SU-DHL-6 (cell line): ENCODE results near the gene MSX2.

Source experiments
- H2AFZ ChIP-seq: fragments of 200-600 bp; sonication (generic); 2 replicates; pipeline ENCODE4 v1.6.1; 2014; ENCODE audit warnings: low read depth, mild to moderate bottlenecking, moderate library complexity, mixed read lengths, antibody characterized with exemption, low read length; ENCODE audit not compliant: severe bottlenecking
- H3F3A ChIP-seq: fragments of 200-600 bp; shearing (Covaris generic); 2 replicates; pipeline ENCODE4 v1.6.0; 2016; ENCODE audit warnings: antibody characterized with exemption, mild to moderate bottlenecking; ENCODE audit not compliant: insufficient read depth
- H3K27ac ChIP-seq: fragments of 200-600 bp; sonication (generic); 2 replicates; pipeline ENCODE4 v1.5.1; 2016; ENCODE audit warnings: low read depth, mild to moderate bottlenecking, low read length, moderate library complexity, mixed read lengths
- H3K27me3 ChIP-seq: fragments of 200-600 bp; sonication (generic), shearing (Covaris generic); 2 replicates; pipeline ENCODE4 v1.6.0; 2014; ENCODE audit warnings: mild to moderate bottlenecking, low read length
- H3K36me3 ChIP-seq: fragments of 200-600 bp; sonication (generic); 2 replicates; pipeline ENCODE4 v1.6.1; 2014; ENCODE audit warnings: mild to moderate bottlenecking, low read length, mixed read lengths
- H3K4me2 ChIP-seq: fragments of 300-600, 200-600 bp; shearing (Covaris generic), sonication (generic); 2 replicates; pipeline ENCODE4 v1.6.0; 2014; ENCODE audit warnings: low read length, low read depth, mild to moderate bottlenecking; ENCODE audit not compliant: poor library complexity, severe bottlenecking
- H3K4me3 ChIP-seq: fragments of 200-600 bp; sonication (generic); 2 replicates; pipeline ENCODE4 v1.5.1; 2014; ENCODE audit warnings: antibody characterized with exemption, low read length, mild to moderate bottlenecking, mixed read lengths; ENCODE audit not compliant: insufficient read depth, poor library complexity, severe bottlenecking
- H3K79me2 ChIP-seq: fragments of 200-600 bp; sonication (generic); 2 replicates; pipeline ENCODE4 v1.6.1; 2014; ENCODE audit warnings: mild to moderate bottlenecking, low read length, moderate library complexity; ENCODE audit not compliant: insufficient read depth
- H3K9ac ChIP-seq: fragments of 200-600 bp; sonication (generic); 2 replicates; pipeline ENCODE4 v1.7.0; 2014; ENCODE audit warnings: mild to moderate bottlenecking, low read length
- H3K9me2 ChIP-seq: fragments of 200-600 bp; sonication (generic); replicated peaks from 2 replicates; pipeline ENCODE4 v1.6.1; 2014; ENCODE audit warnings: low read length; ENCODE audit not compliant: insufficient read depth
- H3K9me3 ChIP-seq: fragments of 200-600 bp; sonication (generic); 2 replicates; pipeline ENCODE4 v1.6.1; 2014; ENCODE audit warnings: low read length, mixed read lengths; ENCODE audit not compliant: insufficient read depth
- H4K20me1 ChIP-seq: fragments of 200-600 bp; sonication (generic); 2 replicates; pipeline ENCODE4 v1.6.1; 2014; ENCODE audit warnings: low read depth, mild to moderate bottlenecking, antibody characterized with exemption, low read length, moderate library complexity, mixed read lengths
- CTCF ChIP-seq: fragments of 200-600 bp; sonication (generic); IDR thresholded peaks from one replicate; pipeline ENCODE4 v1.5.1; 2017; ENCODE audit warnings: antibody characterized with exemption, mild to moderate bottlenecking, low read length, moderate library complexity; ENCODE audit not compliant: insufficient read depth, poor library complexity, severe bottlenecking
- EZH2phosphoT487 ChIP-seq: fragments of 200-600 bp; sonication (generic), shearing (Covaris generic); conservative IDR thresholded peaks from 2 replicates; pipeline ENCODE4 v1.6.1; 2018; ENCODE audit warnings: mild to moderate bottlenecking, antibody characterized with exemption, low read length, moderate library complexity, mixed read lengths

Gene MSX2

DNA sequence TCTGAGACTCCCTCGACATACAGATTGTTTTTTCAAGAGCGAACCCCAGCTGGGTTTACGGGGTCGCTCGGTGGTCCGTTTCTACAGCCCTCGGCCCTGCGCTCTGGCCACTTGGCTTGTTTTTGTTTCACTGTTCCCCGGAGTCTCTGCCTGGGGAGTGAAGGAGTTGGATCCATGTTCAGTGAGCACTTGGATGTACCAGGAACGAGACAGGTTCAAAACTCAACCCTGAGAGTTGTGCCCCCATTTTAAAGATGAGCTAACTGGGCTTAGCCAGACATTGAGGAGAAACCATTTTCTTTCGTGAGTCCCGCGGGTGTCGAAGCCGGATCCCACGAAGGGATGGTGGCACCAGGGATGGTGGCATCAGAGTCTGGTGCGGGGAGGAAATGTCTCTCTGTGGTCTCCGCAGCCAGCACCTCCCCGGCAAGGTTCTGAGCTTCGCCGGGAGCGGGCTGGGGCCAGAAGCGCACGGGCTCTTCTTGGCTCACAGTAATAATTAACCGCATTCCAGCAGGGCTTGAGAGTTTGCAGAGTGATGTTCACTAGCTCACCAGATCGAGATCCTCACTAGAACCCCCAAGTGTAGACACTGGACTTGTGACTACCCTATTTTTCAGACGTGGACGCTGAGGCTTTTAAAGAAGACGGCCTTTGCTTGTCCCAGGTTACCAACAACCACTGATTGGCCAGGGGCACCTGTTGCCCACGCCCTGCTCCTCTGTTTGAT is 1.0 kb downstream of the MSX2 start:
- Histone ChIP-seq H3K27ac (no peak overlapping the region), H3F3A (no peaks in the 10 kb centered on the region), H3K9ac (no peak overlapping the region), H3K27me3 (no peaks in the 10 kb centered on the region), H3K4me2 (no peak overlapping the region), H4K20me1 (no peaks in the 10 kb centered on the region), H3K9me3 (no peaks in the 10 kb centered on the region), H3K79me2 (no peaks in the 10 kb centered on the region), H3K9me2 (no peaks in the 10 kb centered on the region), H3K4me3 (no peak overlapping the region), H3K36me3 (no peaks in the 10 kb centered on the region), H2AFZ (no peak overlapping the region)
- TF ChIP-seq EZH2phosphoT487 (no peak), CTCF (no peak)

- no peak overlapping the region for H3K4me3 ChIP-seq
- no peak overlapping the region for H3K27ac ChIP-seq
- no peaks in the 10 kb centered on the region for H4K20me1 ChIP-seq
- H3F3A ChIP-seq: no peaks in the 10 kb centered on the region
- H2AFZ ChIP-seq: no peak overlapping the region
- no peak for TF ChIP-seq EZH2phosphoT487
- TF ChIP-seq CTCF: no peak
- no peaks in the 10 kb centered on the region for H3K79me2 ChIP-seq
- H3K9me3 ChIP-seq: no peaks in the 10 kb centered on the region
- no peaks in the 10 kb centered on the region for H3K9me2 ChIP-seq
- no peak overlapping the region for H3K4me2 ChIP-seq
- H3K27me3 ChIP-seq: no peaks in the 10 kb centered on the region
- H3K36me3 ChIP-seq: no peaks in the 10 kb centered on the region
- no peak overlapping the region for H3K9ac ChIP-seq
Observed at GRCh38 chr5:174725991-174726601, 1.7 kb downstream of the MSX2 start.

DNA sequence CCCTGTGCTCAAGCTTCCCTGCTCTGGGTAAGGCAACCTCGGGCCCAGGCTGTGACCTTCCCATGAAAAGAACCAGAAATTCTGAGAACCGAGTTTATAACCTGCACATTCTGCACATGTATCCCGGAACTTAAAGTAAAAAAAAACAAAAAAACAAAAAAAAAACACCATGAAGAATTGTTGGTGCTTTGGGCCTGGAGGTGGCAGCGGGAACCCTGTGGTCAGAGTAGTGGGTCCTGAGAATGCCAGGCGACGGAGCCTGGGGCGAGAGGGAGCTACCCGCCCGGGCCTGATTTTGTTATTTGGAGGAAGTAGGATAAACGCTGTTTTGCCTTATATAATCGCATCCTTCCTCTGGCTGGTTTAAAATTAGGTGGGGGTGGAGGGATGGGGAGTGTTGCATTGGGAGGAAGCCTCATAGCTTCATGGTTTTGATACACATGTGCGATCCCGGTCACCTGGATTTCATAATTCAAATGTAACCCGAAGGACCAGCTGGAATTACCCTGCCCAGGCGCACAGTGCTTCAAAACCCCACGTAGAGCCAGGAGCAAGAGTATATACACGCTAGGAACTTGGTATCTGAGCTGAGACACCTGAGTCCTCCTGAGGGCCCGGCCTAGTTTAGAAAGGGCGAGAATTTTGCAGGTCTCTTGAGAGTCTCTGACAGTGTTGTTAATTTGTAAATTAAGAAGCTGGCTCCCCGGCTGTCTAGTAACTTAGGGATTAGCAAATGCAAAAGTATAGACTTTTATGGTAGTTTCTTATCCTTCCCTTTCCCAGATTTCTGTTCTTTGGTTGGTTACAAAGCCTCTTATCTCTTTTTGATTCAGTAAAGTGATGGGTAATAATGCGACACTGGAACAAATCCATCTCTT is 2.8 kb downstream of the MSX2 start:
- Histone ChIP-seq H3K9me3 (no peaks in the 10 kb centered on the region), H3K79me2 (no peaks in the 10 kb centered on the region), H3K36me3 (no peaks in the 10 kb centered on the region), H3K9me2 (no peaks in the 10 kb centered on the region), H4K20me1 (no peaks in the 10 kb centered on the region), H3K4me2 (no peak overlapping the region), H3K27ac (no peak overlapping the region), H2AFZ (no peak overlapping the region), H3K4me3 (no peak overlapping the region), H3F3A (no peaks in the 10 kb centered on the region), H3K9ac (no peak overlapping the region), H3K27me3 (no peaks in the 10 kb centered on the region)
- TF ChIP-seq EZH2phosphoT487 (no peak), CTCF (no peak)
